ENCODE measurements around the gene CD9. TPM values are rescaled to one million over a fixed set of nuclear protein-coding genes. Genes with fewer than 3 reads are reported as not detected.
"Not testable (repeated sequence)": the region's sequence is repeated elsewhere in the genome, so short reads cannot be mapped to it uniquely, and the experiment has no call there.

The CD9 gene
- total RNA-seq, 2 donors from 2014 or later, result 66.6 to 91.3 TPM

GRCh38 chr12:6205144-6205539 is 4.9 kb downstream of the CD9 start:
- intact Hi-C loops (cut with DNase I), result no loop called here
- Histone ChIP-seq H3K27ac (peak overlapping the region in 1 of 4 donors; percentile 20), H3K36me3 (replicated peaks in 1 of 2; ENCODE audit: insufficient read depth in 1 of 2, low read depth in 2 of 2) (no peaks in the 10 kb centered on the region), H3K27me3 (no peaks in the 10 kb centered on the region), H3K9me3 (no peaks in the 10 kb centered on the region), H3K4me1 (peaks cover 38% of the 10 kb centered on the region), H3K4me3 (no peak overlapping the region)
- ATAC-seq, result no peak
- DNase-seq, result peak in 1 of 4 donors; percentile 29
- WGBS, 2 donors, result 48 to 58% methylated on average over 8 of the region's 8 CpGs
- TF ChIP-seq CTCF (IDR thresholded peaks at IDR 0.05), result no peak
- no peak for TF ChIP-seq POLR2A (IDR thresholded peaks at IDR 0.05)

GRCh38 chr12:6205761-6206160 is 5.6 kb downstream of the CD9 start:
- TF ChIP-seq CTCF (IDR thresholded peaks at IDR 0.05) (no peak), POLR2A (IDR thresholded peaks at IDR 0.05) (no peak)
- DNase-seq (no peak), ATAC-seq (no peak)
- no peaks in the 10 kb centered on the region for H3K9me3 ChIP-seq
- WGBS, 2 donors, result 51 to 58% methylated on average over 2 of the region's 2 CpGs
- no peak overlapping the region for H3K27ac ChIP-seq
- no peaks in the 10 kb centered on the region for H3K36me3 ChIP-seq (replicated peaks in 1 of 2; ENCODE audit: insufficient read depth in 1 of 2, low read depth in 2 of 2)
- peaks cover 38% of the 10 kb centered on the region for H3K4me1 ChIP-seq
- H3K4me3 ChIP-seq, result no peak overlapping the region
- intact Hi-C loops (cut with DNase I), result no loop called here
- no peaks in the 10 kb centered on the region for H3K27me3 ChIP-seq

GRCh38 chr12:6206327-6206726 is 6.1 kb downstream of the CD9 start:
- intact Hi-C loops (cut with DNase I), result no loop called here
- H3K27me3 ChIP-seq, result no peaks in the 10 kb centered on the region
- H3K27ac ChIP-seq, result no peak overlapping the region
- DNase-seq, result no peak
- no peaks in the 10 kb centered on the region for H3K9me3 ChIP-seq
- H3K4me3 ChIP-seq, result no peak overlapping the region
- H3K36me3 ChIP-seq (replicated peaks in 1 of 2; ENCODE audit: insufficient read depth in 1 of 2, low read depth in 2 of 2), result no peaks in the 10 kb centered on the region
- 92% methylated on average over 4 of the region's 4 CpGs for WGBS, 2 donors
- peaks cover 37% of the 10 kb centered on the region for H3K4me1 ChIP-seq
- TF ChIP-seq POLR2A (IDR thresholded peaks at IDR 0.05), result no peak
- TF ChIP-seq CTCF (IDR thresholded peaks at IDR 0.05), result no peak
- no peak for ATAC-seq

GRCh38 chr12:6207259-6207925 is 7.2 kb downstream of the CD9 start:
- Histone ChIP-seq H3K36me3 (replicated peaks in 1 of 2; ENCODE audit: insufficient read depth in 1 of 2, low read depth in 2 of 2) (no peaks in the 10 kb centered on the region), H3K9me3 (no peaks in the 10 kb centered on the region), H3K4me1 (peaks cover 26% of the 10 kb centered on the region), H3K27ac (no peak overlapping the region), H3K4me3 (no peak overlapping the region), H3K27me3 (no peaks in the 10 kb centered on the region)
- TF ChIP-seq POLR2A (IDR thresholded peaks at IDR 0.05) (no peak), CTCF (IDR thresholded peaks at IDR 0.05) (no peak)
- ATAC-seq, result no peak
- no peak for DNase-seq
- 58 to 72% methylated on average over 8 to 9 of the region's 9 CpGs for WGBS, 2 donors
- intact Hi-C loops (cut with DNase I), result no loop called here

GRCh38 chr12:6208130-6208529 is 7.9 kb downstream of the CD9 start:
- H3K4me1 ChIP-seq, result peaks cover 19% of the 10 kb centered on the region
- no peak for ATAC-seq

GRCh38 chr12:6209428-6209827 is 9.2 kb downstream of the CD9 start:
- ATAC-seq; H3K4me1 ChIP-seq; intact Hi-C loops (cut with DNase I); H3K4me3 ChIP-seq; H3K9me3 ChIP-seq; H3K27me3 ChIP-seq; H3K36me3 ChIP-seq (replicated peaks in 1 of 2; ENCODE audit: insufficient read depth in 1 of 2, low read depth in 2 of 2); DNase-seq; H3K27ac ChIP-seq: not testable (repeated sequence)
- 95 to 96% methylated on average over 4 of the region's 4 CpGs for WGBS, 2 donors

More at GRCh38 chr12:6208130-6208529, 7.9 kb downstream of the CD9 start:
- intact Hi-C loops (cut with DNase I), result no loop called here
- TF ChIP-seq CTCF (IDR thresholded peaks at IDR 0.05) (no peak), POLR2A (IDR thresholded peaks at IDR 0.05) (no peak)
- H3K27me3 ChIP-seq, result no peaks in the 10 kb centered on the region
- no peak overlapping the region for H3K4me3 ChIP-seq
- no peak for DNase-seq
- H3K27ac ChIP-seq, result no peak overlapping the region
- H3K9me3 ChIP-seq, result no peaks in the 10 kb centered on the region
- H3K36me3 ChIP-seq (replicated peaks in 1 of 2; ENCODE audit: insufficient read depth in 1 of 2, low read depth in 2 of 2), result no peaks in the 10 kb centered on the region
- 82 to 90% methylated on average over 6 of the region's 6 CpGs for WGBS, 2 donors
